ENCODE data around the gene NOS3. TPM values are rescaled to one million over a fixed set of nuclear protein-coding genes. Genes with fewer than 3 reads are reported as not detected.

The NOS3 gene
- total and polyA plus RNA-seq, 9 of the 15 experiments (the other 6 are each of a cell fraction or from before 2014, with no cell fraction given) = 1.1 to 121 (median 23.6) TPM

- TF ChIP-seq PREB (CRISPR knock-in tag; IDR thresholded peaks at IDR 0.05) (no peak), TARDBP (IDR thresholded peaks at IDR 0.05) (no peak; the same call in none of the 2 replicates), ZBTB8A (IDR thresholded peaks at IDR 0.05; ENCODE audit: partially characterized antibody) (no peak), ZNF57 (CRISPR knock-in tag; IDR thresholded peaks at IDR 0.05) (no peak), ZKSCAN1 (IDR thresholded peaks at IDR 0.05; ENCODE audit: low read depth, low read length) (0 out of 2 replicates have a peak, but pooled peaks have one; percentile 56), MBD1 (CRISPR knock-in tag; IDR thresholded peaks at IDR 0.05) (no peak), ZNF217 (CRISPR knock-in tag; IDR thresholded peaks at IDR 0.05) (no peak), TAF7 (tag; IDR thresholded peaks at IDR 0.05) (peak; percentile 53; the same call in 1 of the 2 replicates), GATAD2B (IDR thresholded peaks at IDR 0.05; ENCODE audit: borderline replicate concordance) (peak; percentile 90; the same call in 1 of the 2 replicates), SIN3A (IDR thresholded peaks at IDR 0.05; ENCODE audit: borderline replicate concordance in 2 of 2, control insufficient read depth in 1 of 2, low read depth in 2 of 2, low read length in 2 of 2) (peak; percentile 49 to 76; a peak in 3 of 4 replicates), ZNF146 (CRISPR knock-in tag; IDR thresholded peaks at IDR 0.05; ENCODE audit: unreplicated experiment) (no peak), EZH2 (IDR thresholded peaks at IDR 0.05; ENCODE audit: borderline replicate concordance, low read depth, low read length) (no peak), DMBX1 (CRISPR knock-in tag; IDR thresholded peaks at IDR 0.05; ENCODE audit: borderline replicate concordance) (no peak), E2F3 (CRISPR knock-in tag; IDR thresholded peaks at IDR 0.05) (peak; percentile 22; the same call in 1 of the 2 replicates), USF1 (CRISPR knock-in tag; IDR thresholded peaks at IDR 0.05) (no peak), ETV1 (tag; conservative IDR thresholded peaks at IDR 0.05; ENCODE audit: low read depth) (peak; percentile 42; the same call in 1 of the 2 replicates), E2F4 (CRISPR knock-in tag; IDR thresholded peaks at IDR 0.05; ENCODE audit: low read depth) (0 out of 2 replicates have a peak, but pooled peaks have one; percentile 55), ZEB2 (IDR thresholded peaks at IDR 0.05) (peak; percentile 85), ETV5 (CRISPR knock-in tag; IDR thresholded peaks at IDR 0.05; ENCODE audit: low read depth) (peak; percentile 75), THRAP3 (IDR thresholded peaks at IDR 0.05; ENCODE audit: borderline replicate concordance) (no peak), SP2 (IDR thresholded peaks at IDR 0.05; ENCODE audit: extremely low read depth, low read depth, low read length, poor library complexity, severe bottlenecking) (no peak), ZNF408 (CRISPR knock-in tag; IDR thresholded peaks at IDR 0.05; ENCODE audit: low read depth) (no peak), ZZZ3 (IDR thresholded peaks at IDR 0.05) (no peak), ELF1 (tag; IDR thresholded peaks at IDR 0.05) (peak; percentile 42; the same call in 1 of the 2 replicates)
Measured at GRCh38 chr7:150974468-150975391, 16.1 kb upstream of the NOS3 start (continued).

Data from K562 (cell line).